Hepatocyte (in vitro differentiated cells): Measurements from ENCODE around the gene SPANXN2. TPM values are rescaled to one million over a fixed set of nuclear protein-coding genes. Genes with fewer than 3 reads are reported as not detected.

Source experiments
- DNase-seq: peaks from one replicate; pipeline ENCODE4 v3.0.0-alpha.2; 2016; ENCODE audit warnings: low spot score
- H2AFZ ChIP-seq: fragments of 200-600 bp; sonication (generic); 2 replicates; pipeline ENCODE4 v1.6.0; 2016; ENCODE audit warnings: antibody characterized with exemption, mild to moderate bottlenecking
- H3K27ac ChIP-seq: fragments of 200-600 bp; sonication (generic); 2 replicates; pipeline ENCODE4 v1.5.1; 2016; ENCODE audit warnings: mild to moderate bottlenecking
- H3K27me3 ChIP-seq: fragments of 200-600 bp; sonication (generic); 2 replicates; pipeline ENCODE4 v1.6.1; 2016
- H3K36me3 ChIP-seq: fragments of 200-600 bp; sonication (generic); replicated peaks from 2 replicates; pipeline ENCODE4 v1.5.1; 2016; ENCODE audit warnings: low read depth; ENCODE audit not compliant: insufficient read depth
- H3K4me1 ChIP-seq: fragments of 200-600 bp; sonication (generic); 2 replicates; pipeline ENCODE4 v1.5.1; 2016; ENCODE audit warnings: mild to moderate bottlenecking, moderate library complexity; ENCODE audit not compliant: insufficient read depth
- H3K4me2 ChIP-seq: fragments of 200-600 bp; sonication (generic); 2 replicates; pipeline ENCODE4 v1.6.0; 2016
- H3K4me3 ChIP-seq: fragments of 200-600 bp; sonication (generic); 2 replicates; pipeline ENCODE4 v1.5.1; 2016; ENCODE audit warnings: mild to moderate bottlenecking
- H3K79me2 ChIP-seq: fragments of 200-600 bp; sonication (generic); 2 replicates; pipeline ENCODE4 v1.6.0; 2017; ENCODE audit warnings: mild to moderate bottlenecking
- H3K9me2 ChIP-seq: fragments of 200-600 bp; sonication (generic); replicated peaks from 2 replicates; pipeline ENCODE4 v1.6.0; 2017; ENCODE audit warnings: mild to moderate bottlenecking; ENCODE audit not compliant: insufficient read depth
- H3K9me3 ChIP-seq: fragments of 200-600 bp; sonication (generic); 2 replicates; pipeline ENCODE4 v1.5.1; 2016; ENCODE audit warnings: low read depth, mild to moderate bottlenecking
- H4K20me1 ChIP-seq: fragments of 200-600 bp; sonication (generic); 2 replicates; pipeline ENCODE4 v1.6.0; 2016; ENCODE audit warnings: mild to moderate bottlenecking; ENCODE audit not compliant: insufficient read depth, poor library complexity, severe bottlenecking
- CTCF ChIP-seq: fragments of 200-600 bp; sonication (generic); IDR thresholded peaks from 2 replicates; pipeline ENCODE4 v1.5.1; 2016; ENCODE audit warnings: antibody characterized with exemption, mild to moderate bottlenecking; ENCODE audit not compliant: poor library complexity
- EZH2 ChIP-seq: fragments of 200-600 bp; sonication (generic); IDR thresholded peaks from 2 replicates; pipeline ENCODE4 v1.6.1; 2016; ENCODE audit warnings: antibody characterized with exemption, mild to moderate bottlenecking, borderline replicate concordance
- EZH2phosphoT487 ChIP-seq: fragments of 200-600 bp; sonication (generic); IDR thresholded peaks from one replicate; pipeline ENCODE4 v1.6.1; 2018; ENCODE audit warnings: antibody characterized with exemption, mild to moderate bottlenecking, low read depth, moderate library complexity; ENCODE audit not compliant: unreplicated experiment, severe bottlenecking
- WGBS: methylation state at CpG from one replicate; pipeline ENCODE4 v1.1.6; 2016; ENCODE audit warnings: low lambda C conversion rate; ENCODE audit errors: missing lambda C conversion rate; 5-methylcytosine and 5-hydroxymethylcytosine counted together
- polyA plus RNA-seq: library from polyadenylated mRNA; unstranded; fragments of >200 nt; fragmentation: Nextera tagmentation; extraction: Ambion mirVana; gene quantifications from 2 replicates; pipeline ENCODE4 v1.2.1, GENCODE V29; 2016
- total RNA-seq: library from RNA; depleted of rRNA; stranded (reverse); fragments of >200 nt; gene quantifications from 2 replicates; pipeline ENCODE4 v1.2.3, GENCODE V29; 2014

The SPANXN2 gene
- total and polyA plus RNA-seq, 2 experiments from 2014 or later: not detected

DNA sequence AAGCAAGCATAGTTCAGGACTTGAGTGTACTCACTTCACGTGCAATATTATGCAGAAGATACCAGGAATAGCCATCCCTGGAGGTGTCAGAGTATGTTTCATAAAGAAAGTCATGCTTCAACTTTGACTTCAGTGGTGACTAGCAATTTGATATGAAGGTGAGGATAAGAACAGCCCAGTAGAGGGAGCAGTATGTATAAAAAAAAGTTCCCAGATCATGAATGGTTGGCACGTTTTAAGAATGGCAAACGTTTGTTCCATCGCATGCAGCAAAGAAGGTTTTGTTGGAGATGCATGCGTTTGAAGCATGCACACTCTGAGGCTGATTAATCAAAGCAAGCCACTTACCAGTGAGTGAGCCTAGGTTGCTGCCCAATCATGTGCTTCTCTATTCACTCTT, 51.2 kb downstream of the SPANXN2 start:
- H2AFZ ChIP-seq: no peak overlapping the region
- H4K20me1 ChIP-seq: no peaks in the 10 kb centered on the region
- 26% methylated on average over 5 of the region's 5 CpGs for WGBS

GRCh38 chrX:143664302-143664701, 56.2 kb downstream of the SPANXN2 start:
- H3K27ac ChIP-seq: no peak overlapping the region
- H3K4me2 ChIP-seq: no peak overlapping the region
- H3K9me2 ChIP-seq: no peaks in the 10 kb centered on the region
- TF ChIP-seq EZH2phosphoT487: no peak
- TF ChIP-seq CTCF: peak; percentile 57
- DNase-seq: peak; percentile 42
- 45% methylated on average over 5 of the region's 5 CpGs for WGBS
- H3K27me3 ChIP-seq: no peaks in the 10 kb centered on the region
- H3K9me3 ChIP-seq: no peaks in the 10 kb centered on the region
- no peaks in the 10 kb centered on the region for H4K20me1 ChIP-seq
- H3K79me2 ChIP-seq: no peaks in the 10 kb centered on the region
- no peak overlapping the region for H3K4me3 ChIP-seq
- no peaks in the 10 kb centered on the region for H3K36me3 ChIP-seq
- H2AFZ ChIP-seq: no peak overlapping the region
- H3K4me1 ChIP-seq: no peaks in the 10 kb centered on the region

More for the DNA sequence above, 51.2 kb downstream of the SPANXN2 start:
- no peak overlapping the region for H3K4me2 ChIP-seq
- no peaks in the 10 kb centered on the region for H3K36me3 ChIP-seq
- H3K9me3 ChIP-seq: no peaks in the 10 kb centered on the region
- TF ChIP-seq EZH2 (no peak), CTCF (peak; percentile 27)
- H3K4me3 ChIP-seq: no peak overlapping the region
- no peaks in the 10 kb centered on the region for H3K9me2 ChIP-seq
- peak; percentile 8 for DNase-seq
- H3K4me1 ChIP-seq: no peaks in the 10 kb centered on the region
- H3K27ac ChIP-seq: no peak overlapping the region
- no peaks in the 10 kb centered on the region for H3K27me3 ChIP-seq
- H3K79me2 ChIP-seq: no peaks in the 10 kb centered on the region

- Histone ChIP-seq H3K27me3 (no peaks in the 10 kb centered on the region), H3K27ac (no peak overlapping the region), H3K4me2 (no peak overlapping the region), H3K36me3 (no peaks in the 10 kb centered on the region), H3K4me1 (no peaks in the 10 kb centered on the region), H3K4me3 (no peak overlapping the region), H3K9me3 (no peaks in the 10 kb centered on the region), H3K9me2 (no peaks in the 10 kb centered on the region), H4K20me1 (no peaks in the 10 kb centered on the region), H3K79me2 (no peaks in the 10 kb centered on the region), H2AFZ (no peak overlapping the region)
- no peak for DNase-seq
- WGBS: 51% methylated on average over 5 of the region's 5 CpGs
- no peak for TF ChIP-seq EZH2
- no peak for TF ChIP-seq EZH2phosphoT487
- no peak for TF ChIP-seq CTCF
Observed at GRCh38 chrX:143663755-143664154, 56.8 kb downstream of the SPANXN2 start.

Other genes starting within 250 kb of the SPANXN2 start
- 0.52 and 0.60 TPM in 2 replicates for gene SPANXN3, start 203.3 kb downstream of the SPANXN2 start, total RNA-seq
- 1.3 and 2.8 TPM in 2 replicates for gene SPANXN3, start 203.3 kb downstream of the SPANXN2 start, polyA plus RNA-seq
- gene SLITRK4, start 84.7 kb downstream of the SPANXN2 start, total RNA-seq: 15.2 and 17.0 TPM in 2 replicates
- gene SLITRK4, start 84.7 kb downstream of the SPANXN2 start, polyA plus RNA-seq: 6.2 and 11.1 TPM in 2 replicates
- gene UBE2NL, start 163.3 kb upstream of the SPANXN2 start, total RNA-seq: 0.12 TPM in 1 of 2 replicates, not detected in the other
- gene UBE2NL, start 163.3 kb upstream of the SPANXN2 start, polyA plus RNA-seq: not detected in 2 replicates